HCT116 (cell line): ENCODE measurements around the gene PQBP1. TPM values are rescaled to one million over a fixed set of nuclear protein-coding genes. Genes with fewer than 3 reads are reported as not detected.

ENCODE experiments used
- ATAC-seq: fragments of 200-7000 bp; cut with Tn5 transposase; 2 replicates; pipeline ENCODE4 v1.9.1; 2020; ENCODE audit warnings: mild to moderate bottlenecking, moderate library complexity
- BruUV-seq: library from RNA; stranded (reverse); fragments of 400-500 nt; replicated peaks from 2 replicates; lab custom pipeline; 2021; lab: Mats Ljungman, UMichigan
- CTCF ChIA-PET: fragments of 300-600 bp; sonication (Branson Sonifier 250); formaldehyde crosslinking; loops from one replicate; lab custom pipeline; 2021; ENCODE audit warnings: antibody characterized with exemption; lab: Charles Lee
- POLR2A ChIA-PET: fragments of 300-600, 350-600 bp; sonication (Branson Sonifier 250); formaldehyde crosslinking; loops from one replicate; lab custom pipeline; 2021; ENCODE audit warnings: antibody characterized with exemption; lab: Charles Lee
- RAD21 ChIA-PET, 2 experiments: fragments of 300-600 bp; sonication (Branson Sonifier 250); formaldehyde crosslinking; loops; one replicate each; lab custom pipeline; 2023; ENCODE audit warnings: low total read pairs in 2 of 2; ENCODE audit not compliant: uncharacterized antibody in 2 of 2, unreplicated experiment in 2 of 2, low non-redundant PET in 1 of 2; lab: Charles Lee
- DNase-seq: peaks from one replicate; pipeline ENCODE4 v3.0.0-alpha.2; 2010; ENCODE audit warnings: low read depth, low spot score
- H2AFZ ChIP-seq: fragments of 200-600 bp; shearing (Covaris generic), sonication (generic); 2 replicates; pipeline ENCODE4 v1.6.1; 2017; ENCODE audit warnings: low read depth, mixed run types, mixed read lengths, antibody characterized with exemption, low read length; ENCODE audit not compliant: poor library complexity, severe bottlenecking
- H3K27ac ChIP-seq: 2 replicates; pipeline ENCODE4 v1.5.1; 2012; ENCODE audit warnings: low read depth, low read length
- H3K27me3 ChIP-seq: fragments of 200-600 bp; sonication (generic); 2 replicates; pipeline ENCODE4 v1.6.1; 2016; ENCODE audit warnings: mixed run types, low read length, mixed read lengths; ENCODE audit not compliant: insufficient read depth
- H3K36me3 ChIP-seq, 2 experiments: fragments of 200-500 bp in 1 of 2; fragments of 200-600 bp in 1 of 2; sonication (Bioruptor generic) in 1 of 2; sonication (generic) in 1 of 2; 2 replicates each; pipeline versions ENCODE4 v1.5.1 to v1.6.1; 2014 to 2016; ENCODE audit warnings: low read length in 2 of 2, inconsistent platforms in 1 of 2, mixed read lengths in 1 of 2, mixed run types in 1 of 2; ENCODE audit not compliant: insufficient read depth in 2 of 2, control insufficient read depth in 1 of 2
- H3K4me1 ChIP-seq, 2 experiments: fragments of 200-600 bp in 1 of 2; sonication (generic) in 1 of 2; 2 replicates each; pipeline versions ENCODE4 v1.5.1 to v1.6.1; 2012 to 2017; ENCODE audit warnings: low read length in 2 of 2, inconsistent platforms in 1 of 2, mild to moderate bottlenecking in 1 of 2, mixed read lengths in 1 of 2, mixed run types in 1 of 2, moderate library complexity in 1 of 2; ENCODE audit not compliant: insufficient read depth in 2 of 2, control insufficient read depth in 1 of 2
- H3K4me2 ChIP-seq: fragments of 200-600 bp; sonication (generic); 2 replicates; pipeline ENCODE4 v1.6.1; 2017; ENCODE audit warnings: mixed run types, low read length, mixed read lengths
- H3K4me3 ChIP-seq, 2 experiments: fragments of 200-600 bp in 1 of 2; sonication (generic) in 1 of 2; replicated peaks in 1 of 2; 2 replicates each; pipeline ENCODE4 v1.5.1; 2011 to 2016; ENCODE audit warnings: low read length in 2 of 2, control low read depth in 1 of 2, low read depth in 1 of 2, mild to moderate bottlenecking in 1 of 2, mixed read lengths in 1 of 2, mixed run types in 1 of 2
- H3K79me2 ChIP-seq: fragments of 200-600 bp; sonication (generic); 2 replicates; pipeline ENCODE4 v1.6.1; 2017; ENCODE audit warnings: mild to moderate bottlenecking, mixed run types, low read length, moderate library complexity, mixed read lengths; ENCODE audit not compliant: insufficient read depth
- H3K9ac ChIP-seq: fragments of 200-600 bp; sonication (generic); 2 replicates; pipeline ENCODE4 v1.6.1; 2016; ENCODE audit warnings: low read length, mixed read lengths
- H3K9me2 ChIP-seq: fragments of 200-600 bp; sonication (generic), shearing (Covaris generic); 2 replicates; pipeline ENCODE4 v1.6.1; 2017; ENCODE audit warnings: mixed run types, mild to moderate bottlenecking, moderate library complexity; ENCODE audit not compliant: insufficient read depth
- H3K9me3 ChIP-seq, 2 experiments: fragments of 200-500 bp in 1 of 2; fragments of 200-600 bp in 1 of 2; sonication (Bioruptor generic) in 1 of 2; sonication (generic) in 1 of 2; 2 replicates each; pipeline ENCODE4 v1.6.1; 2014 to 2017; ENCODE audit warnings: low read length in 2 of 2, mixed read lengths in 2 of 2, inconsistent platforms in 1 of 2, low read depth in 1 of 2, mild to moderate bottlenecking in 1 of 2, mixed run types in 1 of 2, moderate library complexity in 1 of 2; ENCODE audit not compliant: control insufficient read depth in 1 of 2, insufficient read depth in 1 of 2
- H4K20me1 ChIP-seq: fragments of 200-600 bp; sonication (generic), shearing (Covaris generic); 2 replicates; pipeline ENCODE4 v1.6.1; 2017; ENCODE audit warnings: mixed run types, mild to moderate bottlenecking, moderate library complexity; ENCODE audit not compliant: insufficient read depth
- CEBPB ChIP-seq: IDR thresholded peaks from 2 replicates; pipeline ENCODE4 v1.6.1; 2012; ENCODE audit warnings: low read depth
- CTCF ChIP-seq, 3 experiments: fragments of 200-600 bp in 1 of 3; sonication (generic) in 1 of 3; IDR thresholded peaks in 2 of 3; conservative IDR thresholded peaks in 1 of 3; 2 replicates each; pipeline ENCODE4 v1.5.1; 2012 to 2017; ENCODE audit warnings: low read depth in 2 of 3, low read length in 2 of 3, antibody characterized with exemption in 1 of 3, borderline replicate concordance in 1 of 3, control low read depth in 1 of 3, mild to moderate bottlenecking in 1 of 3, mixed read lengths in 1 of 3, mixed run types in 1 of 3, moderate library complexity in 1 of 3; ENCODE audit not compliant: insufficient read depth in 1 of 3
- EGR1 ChIP-seq: IDR thresholded peaks from 2 replicates; pipeline ENCODE4 v1.6.1; 2012; ENCODE audit warnings: low read depth
- ELF1 ChIP-seq: IDR thresholded peaks from 2 replicates; pipeline ENCODE4 v1.6.1; 2012; ENCODE audit warnings: low read depth, borderline replicate concordance
- EZH2 ChIP-seq: fragments of 200-600 bp; sonication (generic); IDR thresholded peaks from 2 replicates; pipeline ENCODE4 v1.6.1; 2017; ENCODE audit warnings: antibody characterized with exemption, mixed run types
- EZH2phosphoT487 ChIP-seq: fragments of 200-600 bp; IDR thresholded peaks from 2 replicates; pipeline ENCODE4 v1.6.1; 2018; ENCODE audit warnings: antibody characterized with exemption, borderline replicate concordance
- FOSL1 ChIP-seq: IDR thresholded peaks from 2 replicates; pipeline ENCODE4 v1.6.1; 2012; ENCODE audit warnings: low read depth
- JUND ChIP-seq: IDR thresholded peaks from 2 replicates; pipeline ENCODE4 v1.6.1; 2012
- POLR2A ChIP-seq: IDR thresholded peaks from 2 replicates; pipeline ENCODE4 v1.7.0; 2011; ENCODE audit warnings: borderline replicate concordance; ENCODE audit not compliant: insufficient read depth, insufficient read length; ENCODE audit errors: extremely low read depth
- POLR2AphosphoS5 ChIP-seq: IDR thresholded peaks from 2 replicates; pipeline ENCODE4 v1.6.1; 2011; ENCODE audit warnings: mild to moderate bottlenecking, low read depth, low read length, moderate library complexity
- SIN3A ChIP-seq: IDR thresholded peaks from 2 replicates; pipeline ENCODE4 v1.6.1; 2012; ENCODE audit warnings: low read depth
- SP1 ChIP-seq: IDR thresholded peaks from 2 replicates; pipeline ENCODE4 v1.6.1; 2012; ENCODE audit warnings: low read depth
- SRF ChIP-seq: IDR thresholded peaks from 2 replicates; pipeline ENCODE4 v1.6.1; 2012; ENCODE audit warnings: low read depth
- ZBTB33 ChIP-seq: IDR thresholded peaks from 2 replicates; pipeline ENCODE4 v1.6.1; 2011; ENCODE audit warnings: mild to moderate bottlenecking, low read length, moderate library complexity; ENCODE audit not compliant: insufficient replicate concordance; ENCODE audit errors: extremely low read depth
- intact Hi-C: fragments of 100-400 bp; cut with micrococcal nuclease; formaldehyde crosslinking; loops from 2 replicates; pipeline ENCODE4 v1.10.0; 2022
- total RNA-seq: library from RNA; stranded (reverse); gene quantifications from one replicate; pipeline ENCODE4 v1.2.1, GENCODE V29; 2021; ENCODE audit not compliant: unreplicated experiment
- TF ChIP-seq, protein P1 (sequence below): IDR thresholded peaks from 2 replicates; pipeline ENCODE4 v1.6.1; 2012

PQBP1 gene
- total RNA-seq, 1 experiment from 2014 or later = 67.1 TPM

DNA sequence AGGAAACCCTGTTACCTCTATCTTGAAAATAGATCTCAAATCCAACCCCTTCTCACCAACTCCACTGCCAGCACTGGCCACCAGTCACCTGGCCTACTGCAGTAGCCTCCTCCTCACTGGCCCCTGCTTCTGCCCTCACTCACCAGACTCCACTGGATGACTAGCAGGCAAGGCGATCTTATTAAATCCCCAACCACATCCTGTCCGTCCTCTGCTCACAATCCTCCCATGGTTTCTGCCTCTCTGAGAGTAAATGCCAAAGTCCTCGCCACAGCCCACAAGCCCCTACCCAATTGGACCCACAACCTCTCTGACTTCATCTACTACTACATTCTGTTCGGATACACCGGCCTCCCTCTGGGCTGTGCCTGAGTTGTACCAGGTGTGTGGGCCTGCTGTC, 26.5 kb downstream of the PQBP1 start:
- BruUV-seq = no TSS peak
- H3K4me3 ChIP-seq = no peak overlapping the region
- H3K4me2 ChIP-seq = no peak overlapping the region
- peaks cover 9% of the 10 kb centered on the region; the same call in 1 of the 2 replicates for H3K79me2 ChIP-seq
- no peak overlapping the region for H3K9ac ChIP-seq
- H3K27me3 ChIP-seq = no peaks in the 10 kb centered on the region
- no peak for ATAC-seq
- ChIA-PET RAD21 (no interaction called here), POLR2A (no interaction called here)
- H3K27ac ChIP-seq = no peak overlapping the region
- H4K20me1 ChIP-seq = no peaks in the 10 kb centered on the region
- no peaks in the 10 kb centered on the region for H3K9me3 ChIP-seq
- TF ChIP-seq ELF1 (no peak), ZBTB33 (no peak), SP1 (no peak), CEBPB (no peak), EGR1 (no peak), SRF (no peak), EZH2 (no peak), FOSL1 (no peak), SIN3A (no peak), POLR2AphosphoS5 (no peak), POLR2A (no peak), EZH2phosphoT487 (no peak), JUND (no peak), CTCF (IDR thresholded peaks at IDR 0.05 in 2 of 3, conservative IDR thresholded peaks at IDR 0.05 in 1 of 3; ENCODE audit: borderline replicate concordance in 1 of 3, insufficient read depth in 1 of 3, low read depth in 2 of 3, low read length in 2 of 3) (no peak)
- TF ChIP-seq, protein P1, sequence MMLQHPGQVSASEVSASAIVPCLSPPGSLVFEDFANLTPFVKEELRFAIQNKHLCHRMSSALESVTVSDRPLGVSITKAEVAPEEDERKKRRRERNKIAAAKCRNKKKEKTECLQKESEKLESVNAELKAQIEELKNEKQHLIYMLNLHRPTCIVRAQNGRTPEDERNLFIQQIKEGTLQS = no peak
- TF ChIP-seq, all 23 proteins: peak for 0
- DNase-seq = no peak
- intact Hi-C loops = no loop called here
- Histone ChIP-seq H3K4me1 (peaks cover 2 to 8% of the 10 kb centered on the region in 2 experiments; a peak in 2 of 4 replicates), H3K9me2 (no peaks in the 10 kb centered on the region), H3K36me3 (peaks cover 0 to 7% of the 10 kb centered on the region in 2 experiments; a peak in 2 of 4 replicates), H2AFZ (no peak overlapping the region)
- CTCF ChIA-PET = no interaction called here
